K562 (cell line): Measurements from ENCODE around the gene POLR2C. TPM values are rescaled to one million over a fixed set of nuclear protein-coding genes. Genes with fewer than 3 reads are reported as not detected.

ENCODE experiments used
- ATAC-seq: fragments of 200-7000 bp; cut with Tn5 transposase; 3 replicates; pipeline ENCODE4 v1.9.1; 2020; ENCODE audit warnings: moderate library complexity
- BruUV-seq: library from RNA; stranded (reverse); fragments of 400-500 nt; replicated peaks from 2 replicates; lab custom pipeline; 2021; lab: Mats Ljungman, UMichigan
- CTCF ChIA-PET: fragments of 300-600 bp; formaldehyde crosslinking; extraction: SDS; loops from one replicate; lab custom pipeline; 2021; ENCODE audit warnings: low intra/inter-chr PET ratio; lab: Yijun Ruan, JAX
- POLR2A ChIA-PET: fragments of 300-600, 350-650 bp; sonication (Branson Sonifier 250); formaldehyde crosslinking; extraction: SDS; loops from one replicate; lab custom pipeline; 2021; ENCODE audit warnings: antibody characterized with exemption, inconsistent platforms; lab: Yijun Ruan, JAX
- DNase-seq, 4 experiments: peaks; one replicate each; pipeline versions ENCODE4 v3.0.0 to v3.0.0-alpha.2; 2011 to 2018; ENCODE audit warnings: low spot score in 3 of 4, mixed read lengths in 3 of 4; ENCODE audit errors: extremely low read depth in 1 of 4
- FAIRE-seq: peaks from 2 replicates; lab custom pipeline; 2011; peaks lifted over from hg19 to GRCh38; lab: Jason Lieb, UNC
- H2AFZ ChIP-seq: 2 replicates; pipeline ENCODE4 v1.6.0; 2011; ENCODE audit warnings: low read depth, low read length, control low read depth, inconsistent platforms
- H3K27ac ChIP-seq: fragments of 200-600 bp; 3 replicates; pipeline ENCODE4 v1.8.0; 2011; ENCODE audit warnings: low read depth, mild to moderate bottlenecking, control low read depth, inconsistent platforms, low read length, moderate library complexity, mixed read lengths; ENCODE audit errors: extremely low read depth
- H3K27me3 ChIP-seq, 2 experiments: fragments of 300-600 bp in 1 of 2; 2 replicates in 1 of 2; 3 replicates in 1 of 2; pipeline versions ENCODE4 v1.6.0 to v1.8.0; 2011; ENCODE audit warnings: inconsistent platforms in 2 of 2, low read length in 2 of 2, mild to moderate bottlenecking in 1 of 2, mixed read lengths in 1 of 2, moderate library complexity in 1 of 2; ENCODE audit not compliant: control insufficient read depth in 2 of 2, insufficient read depth in 2 of 2
- H3K36me3 ChIP-seq: fragments of 300-600 bp; 3 replicates; pipeline ENCODE4 v1.8.0; 2011; ENCODE audit warnings: mild to moderate bottlenecking, low read length, inconsistent platforms; ENCODE audit not compliant: control insufficient read depth, insufficient read depth
- H3K4me1 ChIP-seq, 2 experiments: fragments of 200-600 bp in 1 of 2; replicated peaks in 1 of 2; 2 replicates in 1 of 2; 3 replicates in 1 of 2; pipeline versions ENCODE4 v1.5.1 to v1.8.0; 2011; ENCODE audit warnings: inconsistent platforms in 2 of 2, low read length in 2 of 2, mild to moderate bottlenecking in 1 of 2, mixed read lengths in 1 of 2, moderate library complexity in 1 of 2; ENCODE audit not compliant: control insufficient read depth in 2 of 2, insufficient read depth in 2 of 2
- H3K4me2 ChIP-seq: 2 replicates; pipeline ENCODE4 v1.6.1; 2011; ENCODE audit warnings: low read length, control low read depth, inconsistent platforms, mixed read lengths; ENCODE audit not compliant: insufficient read depth
- H3K4me3 ChIP-seq: fragments of 200-600 bp; sonication (generic), shearing (Covaris generic); 2 replicates; pipeline ENCODE4 v1.5.1; 2016; ENCODE audit warnings: control low read depth, inconsistent platforms
- H3K79me2 ChIP-seq: fragments of 200-600 bp; 3 replicates; pipeline ENCODE4 v1.8.0; 2011; ENCODE audit warnings: low read length, inconsistent platforms; ENCODE audit not compliant: control insufficient read depth, insufficient read depth
- H3K9ac ChIP-seq, 2 experiments: 2 replicates each; pipeline versions ENCODE4 v1.6.0 to v1.6.1; 2011; ENCODE audit warnings: low read depth in 2 of 2, low read length in 2 of 2, control low read depth in 1 of 2, inconsistent platforms in 1 of 2, mild to moderate bottlenecking in 1 of 2, mixed read lengths in 1 of 2; ENCODE audit not compliant: insufficient read depth in 1 of 2
- H3K9me1 ChIP-seq: one replicate; pipeline ENCODE4 v1.6.0; 2011; ENCODE audit warnings: inconsistent platforms, mild to moderate bottlenecking, low read length, moderate library complexity; ENCODE audit not compliant: control insufficient read depth, insufficient read depth
- H3K9me3 ChIP-seq: replicated peaks from 2 replicates; pipeline ENCODE4 v1.5.1; 2011; ENCODE audit warnings: low read depth, low read length, inconsistent platforms; ENCODE audit not compliant: control insufficient read depth, insufficient read depth
- H4K20me1 ChIP-seq: replicated peaks from 2 replicates; pipeline ENCODE4 v1.6.1; 2011; ENCODE audit warnings: low read length, inconsistent platforms, mixed read lengths; ENCODE audit not compliant: control insufficient read depth, insufficient read depth
- BCL6 ChIP-seq: fragments of 250-450 bp; sonication (Bioruptor Pico); IDR thresholded peaks from 2 replicates; pipeline ENCODE4 v1.4.0; 2020
- CBX1 ChIP-seq: sonication (generic); IDR thresholded peaks from 2 replicates; pipeline ENCODE4 v1.6.1; 2016; ENCODE audit warnings: antibody characterized with exemption, low read depth, mild to moderate bottlenecking
- CEBPB ChIP-seq: fragments of 450-650 bp; IDR thresholded peaks from 2 replicates; pipeline ENCODE4 v1.6.1; 2016; ENCODE audit warnings: missing genetic modification characterization, missing compliant biosample characterization
- ELF1 ChIP-seq: fragments of 200-800 bp; sonication (Bioruptor generic); IDR thresholded peaks from 2 replicates; pipeline ENCODE4 v1.6.1; 2016; ENCODE audit warnings: missing genetic modification characterization, missing compliant biosample characterization
- FOXP1 ChIP-seq: sonication (generic); formaldehyde crosslinking; IDR thresholded peaks from 2 replicates; pipeline ENCODE4 v1.8.0; 2022; ENCODE audit warnings: mild to moderate bottlenecking, missing genetic modification reagents
- KLF1 ChIP-seq: fragments of 450-650 bp; IDR thresholded peaks from 2 replicates; pipeline ENCODE4 v1.6.1; 2016; ENCODE audit warnings: missing genetic modification characterization, missing compliant biosample characterization
- MCM5 ChIP-seq: fragments of 450-650 bp; IDR thresholded peaks from 2 replicates; pipeline ENCODE4 v1.6.1; 2016; ENCODE audit warnings: low read depth
- MIER1 ChIP-seq: fragments of 450-650 bp; IDR thresholded peaks from 2 replicates; pipeline ENCODE4 v1.6.1; 2016; ENCODE audit warnings: antibody characterized with exemption, mild to moderate bottlenecking, low read depth
- SMARCA5 ChIP-seq: fragments of 450-650 bp; IDR thresholded peaks from 2 replicates; pipeline ENCODE4 v1.6.1; 2016
- TAF1 ChIP-seq: IDR thresholded peaks from 2 replicates; pipeline ENCODE4 v1.6.1; 2011; ENCODE audit warnings: mild to moderate bottlenecking, low read length, moderate library complexity; ENCODE audit not compliant: insufficient read depth, control insufficient read depth, severe bottlenecking; ENCODE audit errors: extremely low read depth
- ZNF12 ChIP-seq: sonication (generic); formaldehyde crosslinking; IDR thresholded peaks from 2 replicates; pipeline ENCODE4 v1.4.0; 2020; ENCODE audit warnings: mild to moderate bottlenecking, missing genetic modification reagents
- ZZZ3 ChIP-seq: fragments of 450-650 bp; IDR thresholded peaks from 2 replicates; pipeline ENCODE4 v1.6.1; 2016; ENCODE audit warnings: antibody characterized with exemption, mild to moderate bottlenecking, moderate library complexity
- WGBS: fragments of 100-300 bp; shearing (Covaris generic); methylation state at CpG from one replicate; pipeline ENCODE4 v1.1.6; 2016; ENCODE audit warnings: low coverage, mixed read lengths; ENCODE audit not compliant: insufficient coverage; ENCODE audit errors: missing lambda C conversion rate; 5-methylcytosine and 5-hydroxymethylcytosine counted together
- in situ Hi-C: fragments of 300-500 bp; cut with MboI; formaldehyde crosslinking; loops from 4 replicates; pipeline ENCODE4 v1.15.0; 2018; ENCODE audit warnings: inconsistent platforms, mixed read lengths
- intact Hi-C: fragments of 100-400 bp; cut with micrococcal nuclease; formaldehyde crosslinking; loops from 2 replicates; pipeline ENCODE4 v1.14.2; 2022
- polyA plus RNA-seq, 8 experiments: library from polyadenylated mRNA; depleted of rRNA in 4 of 8; stranded (reverse) in 5 of 8; unstranded in 3 of 8; fragments of >200 nt; fragmentation: Nextera tagmentation in 2 of 8; fragmentation: Illumina TruSeq in 1 of 8; extraction: Ambion mirVana in 2 of 8; extraction: Trizol in 1 of 8; gene quantifications; 2 replicates each; pipeline versions ENCODE4 v1.2.1 to v1.2.3, GENCODE V29; 2011 to 2014; ENCODE audit warnings: inconsistent platforms in 1 of 8, missing spikeins in 1 of 8
- total RNA-seq, 7 experiments: library from RNA; depleted of rRNA in 6 of 7; stranded (reverse); fragments of >200 nt in 6 of 7; fragmentation: Illumina TruSeq in 2 of 7; extraction: Trizol in 2 of 7; gene quantifications; 2 replicates each; pipeline versions ENCODE4 v1.2.1 to v1.2.3, GENCODE V29; 2011 to 2021; ENCODE audit warnings: low replicate concordance in 1 of 7
- TF ChIP-seq, protein P1 (sequence below): fragments of 450-650 bp; formaldehyde crosslinking; IDR thresholded peaks from 2 replicates; pipeline ENCODE4 v1.4.0; 2022; ENCODE audit warnings: mild to moderate bottlenecking, moderate library complexity
- TF ChIP-seq, protein P2 (sequence below): fragments of 250-450 bp; sonication (Bioruptor Pico); IDR thresholded peaks from 2 replicates; pipeline ENCODE4 v1.6.1; 2021; ENCODE audit warnings: mild to moderate bottlenecking

The POLR2C gene
- total and polyA plus RNA-seq, 9 of the 15 experiments (the other 6 are each of a cell fraction or from before 2014, with no cell fraction given): 70.3 to 163 (median 92.3) TPM

- intact Hi-C loops: loop anchor here (10.0 kb wide), 1 partner anchor 430 kb away; no protein-coding TSS in a partner anchor
- H3K4me2 ChIP-seq: no peak overlapping the region
- ChIA-PET CTCF (no interaction called here), POLR2A (interaction anchor here (1.2 to 1.5 kb wide), 2 partner anchors 11 kb away, joined by 3 to 4 read pairs; no protein-coding TSS in a partner anchor)
- H3K4me3 ChIP-seq: no peak overlapping the region
- H3K9me1 ChIP-seq: no peaks in the 10 kb centered on the region
- DNase-seq (no peak), ATAC-seq (no peak), FAIRE-seq (no peak)
- no TSS peak for BruUV-seq
- no peak overlapping the region for H3K27ac ChIP-seq
- TF ChIP-seq CBX1 (no peak), SMARCA5 (0 out of 2 replicates have a peak, but pooled peaks have one; percentile 3), ELF1 (tag) (no peak)
- no peaks in the 10 kb centered on the region for H3K79me2 ChIP-seq
- no peak overlapping the region for H3K9ac ChIP-seq
- in situ Hi-C loops: loop anchor here (5.0 kb wide), 3 partner anchors 38 to 213 kb away; no protein-coding TSS in a partner anchor
- H3K4me1 ChIP-seq: peaks cover 0 to 19% of the 10 kb centered on the region in 2 experiments; a peak in 3 of 5 replicates
- 60% methylated on average over 21 of the region's 23 CpGs for WGBS
- H2AFZ ChIP-seq: no peak overlapping the region
- H3K9me3 ChIP-seq: no peaks in the 10 kb centered on the region
- H3K36me3 ChIP-seq: no peaks in the 10 kb centered on the region
- H3K27me3 ChIP-seq: no peaks in the 10 kb centered on the region
- H4K20me1 ChIP-seq: 0 out of 2 replicates have a peak, but pooled peaks cover 2% of the 10 kb centered on the region
Observed at GRCh38 chr16:57514791-57515600, 52.5 kb downstream of the POLR2C start.

- Histone ChIP-seq H3K4me3 (no peak overlapping the region), H3K36me3 (no peaks in the 10 kb centered on the region), H3K9me1 (peaks cover 2% of the 10 kb centered on the region), H3K27me3 (no peaks in the 10 kb centered on the region), H4K20me1 (no peaks in the 10 kb centered on the region), H3K4me1 (peaks cover 0 to 19% of the 10 kb centered on the region in 2 experiments; a peak in 2 of 5 replicates), H3K27ac (no peak overlapping the region), H3K4me2 (no peak overlapping the region), H3K9ac (no peak overlapping the region; a peak in 1 of 4 replicates), H3K9me3 (no peaks in the 10 kb centered on the region), H3K79me2 (no peaks in the 10 kb centered on the region), H2AFZ (no peak overlapping the region)
- FAIRE-seq (no peak), DNase-seq (no peak), ATAC-seq (no peak)
- no TSS peak for BruUV-seq
- in situ Hi-C loops: loop anchor here (5.0 kb wide), 3 partner anchors 39 to 214 kb away; no protein-coding TSS in a partner anchor
- intact Hi-C loops: loop anchor here (10.0 kb wide), 1 partner anchor 431 kb away; no protein-coding TSS in a partner anchor
- ChIA-PET CTCF (no interaction called here), POLR2A (interaction anchor here (0.7 to 1.1 kb wide), 5 partner anchors 9 to 111 kb away, joined by 3 read pairs; no protein-coding TSS in a partner anchor)
- 26% methylated on average over 10 of the region's 10 CpGs for WGBS
- TF ChIP-seq, protein P1, sequence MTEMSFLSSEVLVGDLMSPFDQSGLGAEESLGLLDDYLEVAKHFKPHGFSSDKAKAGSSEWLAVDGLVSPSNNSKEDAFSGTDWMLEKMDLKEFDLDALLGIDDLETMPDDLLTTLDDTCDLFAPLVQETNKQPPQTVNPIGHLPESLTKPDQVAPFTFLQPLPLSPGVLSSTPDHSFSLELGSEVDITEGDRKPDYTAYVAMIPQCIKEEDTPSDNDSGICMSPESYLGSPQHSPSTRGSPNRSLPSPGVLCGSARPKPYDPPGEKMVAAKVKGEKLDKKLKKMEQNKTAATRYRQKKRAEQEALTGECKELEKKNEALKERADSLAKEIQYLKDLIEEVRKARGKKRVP (CRISPR knock-in tag): no peak
- TF ChIP-seq KLF1 (no peak), ZZZ3 (no peak), MCM5 (no peak), BCL6 (CRISPR knock-in tag) (no peak), FOXP1 (no peak), ZNF12 (CRISPR knock-in tag) (no peak), MIER1 (no peak), TAF1 (no peak), CEBPB (tag) (no peak)
- TF ChIP-seq, protein P2, sequence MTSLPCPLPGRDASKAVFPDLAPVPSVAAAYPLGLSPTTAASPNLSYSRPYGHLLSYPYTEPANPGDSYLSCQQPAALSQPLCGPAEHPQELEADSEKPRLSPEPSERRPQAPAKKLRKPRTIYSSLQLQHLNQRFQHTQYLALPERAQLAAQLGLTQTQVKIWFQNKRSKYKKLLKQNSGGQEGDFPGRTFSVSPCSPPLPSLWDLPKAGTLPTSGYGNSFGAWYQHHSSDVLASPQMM (CRISPR knock-in tag): no peak
Observed at GRCh38 chr16:57516176-57516725, 53.8 kb downstream of the POLR2C start.
